ENCODE results near the gene DCAF8.

DCAF8 gene

DNA sequence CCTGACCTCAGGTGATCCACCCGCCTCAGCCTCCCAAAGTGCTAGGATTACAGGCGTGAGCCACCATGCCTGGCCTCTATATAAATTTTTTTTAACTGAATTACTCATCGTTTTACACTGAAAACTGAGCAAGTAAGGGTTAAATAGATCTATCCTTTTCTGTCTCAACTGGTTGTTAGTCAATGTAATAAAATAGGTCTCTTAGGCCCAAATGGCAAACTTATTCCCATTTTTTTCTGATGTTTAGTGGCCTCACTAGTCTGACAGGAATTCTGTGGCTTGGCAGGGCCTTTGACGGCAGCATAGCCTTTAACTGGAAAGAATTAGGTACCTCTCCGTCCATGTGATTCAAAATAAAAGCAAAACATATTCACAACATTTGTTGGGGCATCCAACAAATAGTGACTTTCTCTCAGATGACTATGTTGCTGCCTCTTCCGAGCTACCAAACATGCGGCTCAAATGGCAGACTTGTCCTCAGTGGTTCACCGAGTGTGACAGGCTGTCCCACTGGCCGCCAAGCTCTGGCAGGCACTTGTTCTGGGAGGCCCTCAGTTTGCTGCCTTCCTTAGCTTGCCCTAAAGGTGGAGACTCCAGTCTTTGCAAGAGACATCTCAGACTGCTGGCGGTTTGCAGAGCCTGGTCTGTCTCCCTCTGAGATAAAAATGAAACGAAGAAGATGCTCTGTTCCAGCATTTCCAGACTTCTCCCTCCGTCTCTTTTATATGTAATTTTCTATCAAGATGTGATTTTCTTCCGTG is 93.6 kb downstream of the DCAF8 start:
- no peak for DNase-seq

- DNase-seq, result peak in 2 of 4 experiments; percentile 27 to 29
These were observed 94.3 kb downstream of the DCAF8 start for GRCh38 chr1:160168016-160168415.

DNA sequence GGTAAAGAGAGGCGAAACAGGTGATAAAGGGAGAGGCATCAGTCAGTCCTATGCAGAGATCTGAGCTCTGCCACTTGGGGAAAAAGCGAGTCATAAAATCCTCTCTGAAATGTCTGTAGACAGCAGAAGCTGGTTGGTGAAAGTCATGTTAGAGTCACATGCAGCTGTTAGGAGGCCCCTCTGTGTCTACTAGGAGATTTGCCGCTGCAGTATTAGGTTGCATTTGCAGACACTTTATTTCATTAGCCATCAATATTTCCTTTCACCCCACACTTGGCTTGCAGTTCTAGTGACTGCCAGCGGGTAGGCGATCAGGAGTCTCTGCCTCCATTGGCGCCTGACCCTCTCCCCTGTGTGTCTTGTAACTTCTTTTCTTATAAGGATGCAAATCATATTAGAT is 94.8 kb downstream of the DCAF8 start:
- peak; percentile 18 to 66 (median 24) for DNase-seq

GRCh38 chr1:160167056-160167455 is 95.3 kb downstream of the DCAF8 start:
- DNase-seq, result no peak

DNA sequence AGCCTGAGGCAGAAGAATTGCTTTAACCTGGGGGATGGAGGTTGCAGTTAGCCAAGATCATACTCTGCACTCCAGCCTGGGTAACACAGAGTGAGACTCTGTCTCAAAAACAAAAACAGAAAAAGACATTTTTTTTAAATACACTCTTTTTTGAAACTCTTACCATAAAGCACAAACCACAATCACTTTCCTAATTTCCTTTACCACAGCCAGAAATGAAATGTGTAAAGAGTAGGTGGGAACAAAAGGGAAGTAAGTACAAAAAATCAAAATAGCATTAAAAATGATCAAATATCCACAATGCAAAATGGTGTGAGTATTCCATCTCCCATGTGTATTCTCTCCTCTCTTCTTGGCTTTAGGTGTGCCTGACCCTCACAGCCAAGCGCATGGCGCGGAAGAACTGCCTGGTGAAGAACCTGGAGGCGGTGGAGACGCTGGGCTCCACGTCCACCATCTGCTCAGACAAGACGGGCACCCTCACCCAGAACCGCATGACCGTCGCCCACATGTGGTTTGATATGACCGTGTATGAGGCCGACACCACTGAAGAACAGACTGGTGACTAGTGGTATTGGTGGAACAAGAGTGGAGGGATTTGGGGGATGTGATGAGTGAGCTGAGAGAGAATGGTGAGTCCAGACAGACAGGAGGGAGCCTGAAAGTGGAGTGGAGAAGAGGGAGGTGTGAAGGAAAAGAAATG is 96.0 kb downstream of the DCAF8 start:
- DNase-seq, result peak; percentile 46 to 89 (median 67)
